ENCODE results near the gene GJD3.

- TF ChIP-seq CTCF (IDR thresholded peaks at IDR 0.05; ENCODE audit: extremely low read depth in 1 of 2, insufficient read depth in 1 of 2, low read depth in 1 of 2, low read length in 2 of 2), result peak; percentile 92 to 95
- TF ChIP-seq POLR2A (IDR thresholded peaks at IDR 0.05; ENCODE audit: low read depth, low read length), result peak; percentile 32
- TF ChIP-seq MAX (IDR thresholded peaks at IDR 0.05; ENCODE audit: insufficient read depth, insufficient read length), result no peak
- no peak for TF ChIP-seq EZH2 (IDR thresholded peaks at IDR 0.05; ENCODE audit: borderline replicate concordance, low read depth, low read length, severe bottlenecking)
Measured at GRCh38 chr17:40358323-40359038, 6.1 kb downstream of the GJD3 start.

All from endothelial cell of umbilical vein (primary cell).